ENCODE results near the gene UPF1.

UPF1 gene

DNA sequence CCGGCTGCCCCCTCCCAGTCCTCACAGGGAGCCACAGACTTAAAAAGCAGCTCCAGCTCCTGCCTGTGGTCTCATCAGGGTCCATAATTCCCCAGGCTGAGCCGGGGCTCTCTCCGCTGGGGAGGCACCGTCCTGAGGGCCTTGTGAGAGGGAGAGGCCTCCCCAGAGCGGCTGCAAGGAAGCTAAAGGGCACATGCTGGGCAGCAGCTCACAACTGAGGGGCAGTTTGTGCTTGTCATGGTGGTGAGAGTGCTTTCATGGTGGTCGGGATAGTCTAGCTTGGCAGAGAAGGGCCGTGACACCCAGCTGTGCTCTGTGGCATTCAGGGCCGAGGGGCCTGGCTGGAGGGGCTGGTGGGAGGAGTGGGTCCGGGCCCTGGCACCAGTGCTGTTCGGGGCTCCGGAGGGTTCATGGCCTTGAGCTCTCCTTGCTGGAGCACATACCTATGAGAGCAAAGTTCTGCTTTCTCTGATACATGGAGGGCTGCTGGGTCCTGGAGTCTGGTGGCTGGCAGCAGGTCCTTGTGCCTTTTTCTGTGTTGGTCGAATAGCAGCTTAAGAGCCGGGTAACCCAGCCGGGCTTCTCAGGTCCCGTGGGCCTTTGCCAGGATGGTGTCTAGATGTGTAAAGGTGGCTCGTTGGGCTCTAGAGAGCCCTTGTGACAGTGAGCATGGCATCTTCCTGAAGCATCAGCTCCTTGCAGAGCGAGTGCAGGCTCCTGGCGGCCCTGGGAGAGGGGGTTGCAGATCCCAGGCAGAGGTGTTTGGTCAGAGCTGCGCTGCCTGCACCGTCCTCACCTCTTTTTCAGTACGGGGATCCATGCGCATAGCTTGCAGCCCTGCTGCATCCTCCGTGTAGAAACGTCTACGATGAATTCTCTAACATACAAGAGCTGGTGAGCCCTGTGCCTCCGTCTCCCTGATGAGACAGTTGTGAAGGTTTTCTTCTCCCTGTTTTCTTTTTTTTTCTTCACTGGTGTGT, 8.8 kb downstream of the UPF1 start:
- no peak for DNase-seq (ENCODE audit: low read depth in 2 of 2)

DNA sequence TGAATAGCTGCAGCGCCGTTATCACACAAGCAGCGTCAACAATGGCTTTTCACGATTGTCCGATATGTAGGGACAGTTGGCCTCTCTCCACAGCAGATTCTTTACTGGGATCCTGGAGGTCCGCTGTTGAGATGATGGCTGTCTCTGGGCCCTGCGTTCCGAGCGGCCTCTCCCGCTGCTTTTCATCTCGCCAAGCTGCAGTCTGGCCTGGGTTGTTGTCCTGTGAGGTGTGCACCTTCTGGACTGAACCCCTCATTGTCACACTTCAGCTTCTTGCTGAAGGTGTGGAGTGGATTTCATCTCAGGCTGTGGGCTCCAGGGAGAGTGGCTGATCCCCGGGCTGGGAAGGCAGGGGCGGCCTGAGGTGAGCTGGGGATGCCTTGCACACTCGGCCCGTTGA, 9.6 kb downstream of the UPF1 start:
- no peak for DNase-seq (ENCODE audit: low read depth in 2 of 2)

- DNase-seq (ENCODE audit: low read depth in 2 of 2), result no peak
Measured at GRCh38 chr19:18842166-18842565, 10.4 kb downstream of the UPF1 start.

- no peak for DNase-seq (ENCODE audit: low read depth in 2 of 2)
Measured at GRCh38 chr19:18843960-18844359, 12.2 kb downstream of the UPF1 start.

- DNase-seq (ENCODE audit: low read depth in 2 of 2), result no peak
Measured at GRCh38 chr19:18844806-18845329, 13.1 kb downstream of the UPF1 start.

GRCh38 chr19:18845961-18846360, 14.2 kb downstream of the UPF1 start:
- no peak for DNase-seq (ENCODE audit: low read depth in 2 of 2)

- DNase-seq (ENCODE audit: low read depth in 2 of 2), result peak; percentile 25 to 51
Measured at GRCh38 chr19:18846862-18847548, 15.2 kb downstream of the UPF1 start.

DNA sequence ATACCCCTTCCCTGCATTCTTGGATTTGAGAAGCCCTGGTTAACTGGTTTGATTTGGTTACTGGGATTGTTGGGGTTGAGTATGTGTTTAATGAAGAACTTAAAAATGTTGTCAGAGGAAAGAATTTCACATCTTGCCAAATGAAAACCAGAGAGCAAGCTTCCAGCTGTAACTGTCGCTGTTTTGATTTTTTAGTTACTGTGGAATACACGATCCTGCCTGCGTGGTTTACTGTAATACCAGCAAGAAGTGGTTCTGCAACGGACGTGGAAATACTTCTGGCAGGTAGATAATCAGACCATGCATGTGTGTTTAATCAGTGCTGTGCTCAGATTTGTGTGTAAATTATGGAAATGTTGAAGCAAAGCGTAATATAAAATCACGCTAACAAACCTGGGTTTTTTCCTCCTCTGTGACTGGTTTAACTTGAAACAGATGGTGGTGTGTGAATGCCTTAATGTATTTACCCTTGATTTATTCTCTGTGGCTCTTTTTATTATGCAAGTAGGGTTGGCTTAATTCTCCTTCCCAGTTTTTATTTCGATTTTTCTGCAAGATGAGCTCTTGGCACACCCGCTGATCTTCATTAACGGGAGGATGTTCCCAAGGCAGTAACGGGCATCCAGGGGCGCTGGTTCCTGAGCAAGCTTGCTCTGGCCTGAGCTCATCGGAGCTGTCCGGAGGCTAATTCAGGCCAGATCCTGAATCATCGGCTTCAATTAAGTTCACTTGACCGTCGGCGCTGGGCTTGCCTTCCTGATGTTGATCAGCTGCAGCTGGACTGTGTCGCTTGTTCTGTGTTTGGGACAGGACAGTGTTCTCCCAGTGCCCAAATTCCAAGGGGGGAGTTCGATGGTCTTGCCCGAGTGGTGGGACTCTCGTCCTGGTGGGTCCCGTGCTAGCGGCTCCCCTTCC, 16.0 kb downstream of the UPF1 start:
- DNase-seq (ENCODE audit: low read depth in 2 of 2), result no peak

DNA sequence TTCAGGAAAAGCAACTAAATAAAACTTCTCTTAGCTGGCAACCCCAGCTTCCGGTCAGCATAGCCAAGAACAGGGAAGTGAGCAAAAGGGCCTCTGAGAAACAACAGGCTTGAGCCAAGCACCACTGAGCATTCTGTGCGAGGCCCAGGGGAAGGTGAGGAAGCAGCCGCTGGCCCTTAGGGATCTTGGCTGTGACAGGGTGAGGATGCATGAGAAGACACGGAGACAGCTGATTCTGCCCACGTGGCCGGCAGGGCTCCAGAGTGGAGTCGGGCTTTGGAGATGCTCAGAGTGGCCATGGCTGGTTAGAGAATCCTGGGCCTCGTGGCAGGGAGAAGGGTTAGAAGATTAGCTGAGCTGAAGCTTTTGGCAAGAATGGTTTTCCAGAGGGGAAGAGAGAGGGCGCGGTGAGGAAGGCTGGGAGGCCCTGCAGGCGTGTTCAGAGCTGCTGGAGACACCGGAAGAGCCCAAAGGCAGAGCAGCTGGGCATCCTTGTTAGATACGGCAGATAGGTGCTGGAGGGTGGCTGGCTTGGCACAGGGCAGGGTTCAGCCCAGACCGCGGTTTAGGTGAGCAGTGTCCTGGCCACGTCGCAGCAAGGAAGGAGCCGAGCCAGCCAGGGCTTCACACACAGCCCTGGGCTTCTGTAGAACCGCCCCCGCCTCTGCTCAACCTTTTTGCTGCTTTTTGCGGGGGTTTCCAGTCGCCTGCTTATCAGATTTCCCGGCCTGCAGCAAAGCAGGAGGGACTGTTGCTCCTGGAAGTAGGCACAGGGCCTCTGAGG, 17.3 kb downstream of the UPF1 start:
- no peak for DNase-seq (ENCODE audit: low read depth in 2 of 2)

GRCh38 chr19:18849838-18850400, 18.2 kb downstream of the UPF1 start:
- DNase-seq (ENCODE audit: low read depth in 2 of 2), result no peak

DNA sequence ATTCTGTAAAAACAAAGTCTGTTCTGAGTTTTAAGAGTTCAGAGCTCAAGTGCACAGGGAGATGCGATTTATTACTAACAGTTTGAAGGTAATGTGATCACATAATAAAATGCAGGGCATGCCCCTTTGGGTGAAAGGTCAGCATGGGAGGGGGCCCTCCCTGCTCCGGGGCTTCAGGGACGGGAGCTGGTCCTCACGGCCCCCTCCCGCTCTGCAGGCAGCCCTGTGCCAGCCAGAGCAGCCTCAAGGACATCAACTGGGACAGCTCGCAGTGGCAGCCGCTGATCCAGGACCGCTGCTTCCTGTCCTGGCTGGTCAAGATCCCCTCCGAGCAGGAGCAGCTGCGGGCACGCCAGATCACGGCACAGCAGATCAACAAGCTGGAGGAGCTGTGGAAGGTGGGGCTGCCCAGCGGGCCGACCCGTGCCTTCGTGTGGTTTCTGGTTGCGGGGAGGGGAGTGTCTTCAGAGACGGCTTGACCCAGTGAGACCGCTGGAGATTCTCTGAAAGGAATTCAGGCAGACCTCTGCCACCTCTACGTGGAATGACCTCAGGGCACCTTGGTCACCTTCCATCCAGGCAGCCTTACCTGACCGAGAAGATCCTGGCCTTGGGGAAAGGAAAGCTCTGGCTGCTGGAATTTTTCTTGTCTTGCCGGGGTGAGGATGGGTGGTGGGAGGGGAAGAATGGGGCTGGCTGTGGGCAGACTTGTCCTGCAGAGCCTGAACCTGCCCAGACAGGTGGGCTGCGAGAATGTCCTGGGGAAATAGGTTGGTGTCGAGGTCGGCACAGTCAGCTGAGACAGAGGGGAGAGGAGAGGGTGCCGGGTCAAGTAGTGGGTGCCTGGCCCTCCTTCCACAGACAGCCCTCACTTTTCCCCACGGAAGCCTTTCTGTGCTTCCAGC, 19.0 kb downstream of the UPF1 start:
- no peak for DNase-seq (ENCODE audit: low read depth in 2 of 2)

- no peak for DNase-seq (ENCODE audit: low read depth in 2 of 2)
Measured at GRCh38 chr19:18851673-18852325, 20.0 kb downstream of the UPF1 start.

DNA sequence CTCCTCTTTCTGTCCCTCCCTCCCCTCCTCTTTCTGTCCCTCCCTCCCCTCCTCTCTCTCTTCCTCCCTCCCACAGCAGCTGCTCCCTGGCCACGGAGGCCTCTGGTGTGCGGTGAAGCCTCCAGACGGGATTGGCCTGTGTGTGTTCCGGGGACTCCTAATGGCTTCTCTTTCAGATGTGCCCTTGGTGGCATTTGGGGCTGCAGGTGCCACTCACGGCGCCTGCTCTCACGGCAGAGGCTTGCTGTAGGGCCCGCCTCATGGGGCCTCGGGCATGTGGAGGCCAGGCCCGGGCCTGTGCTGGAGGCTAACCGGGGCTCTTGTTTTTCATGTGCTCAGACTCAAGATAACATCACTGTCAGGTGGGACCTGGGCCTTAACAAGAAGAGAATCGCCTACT, 20.9 kb downstream of the UPF1 start:
- DNase-seq (ENCODE audit: low read depth in 2 of 2), result no peak

DNA sequence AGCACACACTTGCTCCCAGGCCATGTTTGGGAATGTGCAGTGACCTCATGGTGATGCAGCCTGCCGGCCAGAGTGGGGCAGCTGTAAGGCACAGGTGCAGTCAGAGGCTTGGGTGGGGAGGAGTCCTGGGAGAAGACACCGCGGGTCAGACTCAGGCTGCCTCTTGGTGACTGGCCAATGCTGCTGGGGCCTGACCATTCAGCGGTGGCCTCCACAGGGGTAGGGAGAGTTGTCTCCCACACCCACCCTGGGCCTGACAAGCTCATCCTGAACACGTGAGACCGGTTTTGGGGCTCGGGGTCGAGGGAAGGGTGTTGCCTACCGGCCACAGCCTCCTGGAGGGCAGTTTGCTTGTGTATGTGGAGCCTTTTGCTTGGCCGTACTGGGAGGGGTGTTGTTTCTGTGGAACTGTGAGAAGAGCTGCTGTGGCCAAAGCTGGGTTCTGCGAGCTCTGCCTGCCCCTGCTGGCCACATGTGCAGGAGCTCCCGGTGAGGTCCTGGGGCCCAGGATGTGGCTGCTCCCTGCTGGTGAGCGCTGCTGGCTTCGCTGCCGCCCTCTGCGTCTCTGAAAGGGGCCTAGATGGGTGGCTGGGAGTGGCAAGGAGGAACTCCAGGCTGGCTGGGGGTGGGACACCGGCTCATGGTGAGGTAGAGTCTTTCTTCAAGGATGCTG, 22.1 kb downstream of the UPF1 start:
- DNase-seq (ENCODE audit: low read depth in 2 of 2), result no peak

GRCh38 chr19:18854982-18855381, 23.2 kb downstream of the UPF1 start:
- no peak for DNase-seq (ENCODE audit: low read depth in 2 of 2)

DNA sequence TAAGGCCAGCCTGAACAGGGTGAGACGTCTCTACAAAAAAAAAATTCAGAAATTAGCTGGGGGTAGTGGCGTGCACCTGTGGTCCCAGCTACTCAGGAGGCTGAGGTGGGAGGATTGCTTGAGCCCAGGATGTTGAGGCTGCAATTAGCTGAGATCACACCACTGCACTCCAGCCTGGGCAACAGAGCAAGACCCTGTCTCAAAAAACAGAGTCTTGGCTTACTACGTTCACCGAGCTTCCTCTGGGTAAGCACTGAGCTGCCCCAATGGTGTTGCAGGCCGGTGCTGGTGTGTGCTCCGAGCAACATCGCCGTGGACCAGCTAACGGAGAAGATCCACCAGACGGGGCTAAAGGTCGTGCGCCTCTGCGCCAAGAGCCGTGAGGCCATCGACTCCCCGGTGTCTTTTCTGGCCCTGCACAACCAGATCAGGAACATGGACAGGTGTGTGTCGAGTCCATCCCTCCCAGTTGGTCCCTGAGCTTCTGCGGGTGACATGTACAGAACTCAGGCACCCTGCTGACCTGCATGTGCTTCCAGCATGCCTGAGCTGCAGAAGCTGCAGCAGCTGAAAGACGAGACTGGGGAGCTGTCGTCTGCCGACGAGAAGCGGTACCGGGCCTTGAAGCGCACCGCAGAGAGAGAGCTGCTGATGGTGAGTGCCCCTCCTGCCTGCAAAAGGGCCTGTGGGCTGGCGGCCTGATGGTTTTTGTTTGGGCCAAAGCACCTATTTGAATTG, 24.1 kb downstream of the UPF1 start:
- no peak for DNase-seq (ENCODE audit: low read depth in 2 of 2)

DNA sequence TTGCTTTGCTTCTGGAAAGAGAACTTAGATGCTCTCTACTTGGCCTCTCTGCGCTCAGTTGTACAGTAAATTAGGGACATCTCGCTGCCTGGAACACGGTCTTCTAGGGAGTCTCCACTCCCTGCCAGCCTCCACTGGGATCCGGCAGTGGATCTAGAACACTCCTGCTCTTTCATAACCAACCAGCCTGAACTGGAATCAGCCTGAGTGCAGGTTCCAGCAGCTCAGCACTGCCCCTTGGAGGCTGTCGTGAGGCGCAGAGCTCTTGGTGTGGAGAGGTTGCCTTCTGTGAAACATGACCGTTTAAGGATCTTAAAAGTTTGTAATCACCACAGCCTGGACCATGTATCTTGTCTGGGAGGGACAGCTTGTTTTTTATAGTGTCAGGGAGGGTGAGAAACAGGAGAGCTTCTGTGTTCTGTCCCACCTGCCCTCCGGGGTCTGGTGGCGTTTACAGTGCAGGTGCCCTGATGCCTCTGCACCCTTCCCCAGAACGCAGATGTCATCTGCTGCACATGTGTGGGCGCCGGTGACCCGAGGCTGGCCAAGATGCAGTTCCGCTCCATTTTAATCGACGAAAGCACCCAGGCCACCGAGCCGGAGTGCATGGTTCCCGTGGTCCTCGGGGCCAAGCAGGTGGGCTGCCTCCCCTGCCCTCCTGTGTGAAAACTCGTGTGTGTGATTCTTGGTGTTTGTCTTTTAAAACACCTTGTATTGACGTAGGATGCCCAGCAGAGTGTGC, 24.8 kb downstream of the UPF1 start:
- no peak for DNase-seq (ENCODE audit: low read depth in 2 of 2)

Data from stimulated activated CD8-positive, alpha-beta memory T cell treated with anti-CD3 and anti-CD28 coated beads, Interleukin-2, amount 100 ng/mL, for 1 hour (primary cell).